ENCODE measurements around the gene CATSPER1. TPM values are rescaled to one million over a fixed set of nuclear protein-coding genes. Genes with fewer than 3 reads are reported as not detected.

Gene CATSPER1
- total and polyA plus RNA-seq, 2 of the 13 experiments (the other 11 are each of a cell fraction or from before 2014, with no cell fraction given) = 0.17 TPM; not detected in 1

DNA sequence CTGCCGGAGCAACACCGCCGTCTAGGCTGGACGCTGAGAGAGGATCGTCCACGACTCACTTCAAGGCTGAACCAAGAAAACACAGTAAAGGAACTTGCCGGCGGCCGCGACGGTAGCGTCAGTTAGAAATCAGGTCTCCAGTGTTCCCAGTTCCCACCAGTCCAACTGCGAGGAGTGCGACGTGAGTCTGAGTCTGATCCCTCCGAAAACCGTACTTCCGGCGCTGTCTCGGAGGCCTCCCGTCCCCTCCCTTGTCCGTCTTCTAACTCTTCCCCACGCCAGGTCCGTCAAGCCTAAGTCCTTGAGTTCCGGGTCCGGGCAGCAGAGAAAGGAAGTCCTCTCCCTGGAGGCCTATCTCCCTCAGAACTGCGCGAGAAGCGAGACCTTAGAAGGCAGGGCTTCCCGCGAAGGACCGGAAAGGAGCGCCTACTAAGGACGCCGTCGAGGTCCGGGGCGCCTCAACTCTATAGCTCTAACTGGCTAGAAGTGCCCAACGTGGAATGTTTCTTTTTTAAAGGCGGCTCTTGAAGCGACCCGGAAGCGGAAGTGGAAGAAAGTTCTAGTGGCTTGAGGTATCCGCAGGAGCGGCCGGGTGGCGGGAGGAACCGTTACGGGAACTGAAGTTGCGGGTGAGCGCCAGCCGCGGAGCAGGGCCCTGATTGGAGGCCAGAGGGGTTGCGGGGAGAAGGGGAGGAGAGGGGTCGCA lies 24.2 kb downstream of the CATSPER1 start, which contains the start of the genes BANF1 and EIF1AD (continued):
- TF ChIP-seq MYC (CRISPR knock-in tag; IDR thresholded peaks at IDR 0.05; ENCODE audit: borderline replicate concordance) (peak; percentile 63; the same call in 1 of the 2 replicates), ZNF501 (CRISPR knock-in tag; IDR thresholded peaks at IDR 0.05) (peak; percentile 100), ZNF615 (CRISPR knock-in tag; IDR thresholded peaks at IDR 0.05; ENCODE audit: borderline replicate concordance) (peak; percentile 81; the same call in 1 of the 2 replicates), GTF2F1 (IDR thresholded peaks at IDR 0.05; ENCODE audit: low read length) (no peak), U2AF2 (IDR thresholded peaks at IDR 0.05; ENCODE audit: low read depth, low read length) (no peak), REXO4 (CRISPR knock-in tag; IDR thresholded peaks at IDR 0.05; ENCODE audit: borderline replicate concordance) (no peak), GATA4 (IDR thresholded peaks at IDR 0.05; ENCODE audit: borderline replicate concordance, low read depth) (no peak; the same call in none of the 2 replicates), GATAD2A (CRISPR knock-in tag; IDR thresholded peaks at IDR 0.05) (peak; percentile 70), POGZ (CRISPR knock-in tag; IDR thresholded peaks at IDR 0.05) (peak; percentile 81), ATRX (CRISPR knock-in tag; IDR thresholded peaks at IDR 0.05; ENCODE audit: borderline replicate concordance) (no peak), FOXC1 (CRISPR knock-in tag; IDR thresholded peaks at IDR 0.05; ENCODE audit: borderline replicate concordance) (peak; percentile 77), ZNF678 (CRISPR knock-in tag; IDR thresholded peaks at IDR 0.05) (peak; percentile 56), ZNF878 (CRISPR knock-in tag; IDR thresholded peaks at IDR 0.05) (peak; percentile 89; the same call in 1 of the 2 replicates), SRSF1 (optimal IDR thresholded peaks at IDR 0.05; ENCODE audit: low read depth, low read length) (peak; percentile 59), SAP130 (CRISPR knock-in tag; IDR thresholded peaks at IDR 0.05; ENCODE audit: low read depth) (peak; percentile 97), ZNF557 (CRISPR knock-in tag; IDR thresholded peaks at IDR 0.05) (no peak), HNF4G (IDR thresholded peaks at IDR 0.05; ENCODE audit: borderline replicate concordance, low read depth, low read length) (peak; percentile 16; the same call in 1 of the 2 replicates), HNF4G (CRISPR knock-in tag; IDR thresholded peaks at IDR 0.05; ENCODE audit: borderline replicate concordance, low read depth) (0 out of 2 replicates have a peak, but pooled peaks have one; percentile 68), NR3C1 (CRISPR knock-in tag; IDR thresholded peaks at IDR 0.05) (no peak), ZEB1 (IDR thresholded peaks at IDR 0.05; ENCODE audit: insufficient replicate concordance, low read depth) (peak; percentile 73), ZNF326 (CRISPR knock-in tag; IDR thresholded peaks at IDR 0.05; ENCODE audit: borderline replicate concordance) (no peak), CENPT (CRISPR knock-in tag; IDR thresholded peaks at IDR 0.05; ENCODE audit: low read depth) (no peak), ZNF709 (CRISPR knock-in tag; IDR thresholded peaks at IDR 0.05) (peak; percentile 26; the same call in 1 of the 2 replicates), STAG1 (CRISPR knock-in tag; IDR thresholded peaks at IDR 0.05) (no peak)
- TF ChIP-seq, protein P1, sequence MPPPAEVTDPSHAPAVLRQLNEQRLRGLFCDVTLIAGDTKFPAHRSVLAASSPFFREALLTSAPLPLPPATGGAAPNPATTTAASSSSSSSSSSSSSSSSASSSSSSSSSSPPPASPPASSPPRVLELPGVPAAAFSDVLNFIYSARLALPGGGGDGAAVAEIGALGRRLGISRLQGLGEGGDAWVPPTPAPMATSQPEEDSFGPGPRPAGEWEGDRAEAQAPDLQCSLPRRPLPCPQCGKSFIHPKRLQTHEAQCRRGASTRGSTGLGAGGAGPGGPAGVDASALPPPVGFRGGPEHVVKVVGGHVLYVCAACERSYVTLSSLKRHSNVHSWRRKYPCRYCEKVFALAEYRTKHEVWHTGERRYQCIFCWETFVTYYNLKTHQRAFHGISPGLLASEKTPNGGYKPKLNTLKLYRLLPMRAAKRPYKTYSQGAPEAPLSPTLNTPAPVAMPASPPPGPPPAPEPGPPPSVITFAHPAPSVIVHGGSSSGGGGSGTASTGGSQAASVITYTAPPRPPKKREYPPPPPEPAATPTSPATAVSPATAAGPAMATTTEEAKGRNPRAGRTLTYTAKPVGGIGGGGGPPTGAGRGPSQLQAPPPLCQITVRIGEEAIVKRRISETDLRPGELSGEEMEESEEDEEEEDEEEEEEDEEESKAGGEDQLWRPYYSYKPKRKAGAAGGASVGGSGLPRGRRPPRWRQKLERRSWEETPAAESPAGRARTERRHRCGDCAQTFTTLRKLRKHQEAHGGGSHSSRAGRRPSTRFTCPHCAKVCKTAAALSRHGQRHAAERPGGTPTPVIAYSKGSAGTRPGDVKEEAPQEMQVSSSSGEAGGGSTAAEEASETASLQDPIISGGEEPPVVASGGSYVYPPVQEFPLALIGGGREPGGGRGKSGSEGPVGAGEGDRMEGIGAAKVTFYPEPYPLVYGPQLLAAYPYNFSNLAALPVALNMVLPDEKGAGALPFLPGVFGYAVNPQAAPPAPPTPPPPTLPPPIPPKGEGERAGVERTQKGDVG (CRISPR knock-in tag; IDR thresholded peaks at IDR 0.05; ENCODE audit: borderline replicate concordance) = peak; percentile 83
- TF ChIP-seq, protein P2, sequence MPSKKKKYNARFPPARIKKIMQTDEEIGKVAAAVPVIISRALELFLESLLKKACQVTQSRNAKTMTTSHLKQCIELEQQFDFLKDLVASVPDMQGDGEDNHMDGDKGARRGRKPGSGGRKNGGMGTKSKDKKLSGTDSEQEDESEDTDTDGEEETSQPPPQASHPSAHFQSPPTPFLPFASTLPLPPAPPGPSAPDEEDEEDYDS (CRISPR knock-in tag; IDR thresholded peaks at IDR 0.05) = no peak; the same call in 1 of the 2 replicates
- TF ChIP-seq, protein P3, sequence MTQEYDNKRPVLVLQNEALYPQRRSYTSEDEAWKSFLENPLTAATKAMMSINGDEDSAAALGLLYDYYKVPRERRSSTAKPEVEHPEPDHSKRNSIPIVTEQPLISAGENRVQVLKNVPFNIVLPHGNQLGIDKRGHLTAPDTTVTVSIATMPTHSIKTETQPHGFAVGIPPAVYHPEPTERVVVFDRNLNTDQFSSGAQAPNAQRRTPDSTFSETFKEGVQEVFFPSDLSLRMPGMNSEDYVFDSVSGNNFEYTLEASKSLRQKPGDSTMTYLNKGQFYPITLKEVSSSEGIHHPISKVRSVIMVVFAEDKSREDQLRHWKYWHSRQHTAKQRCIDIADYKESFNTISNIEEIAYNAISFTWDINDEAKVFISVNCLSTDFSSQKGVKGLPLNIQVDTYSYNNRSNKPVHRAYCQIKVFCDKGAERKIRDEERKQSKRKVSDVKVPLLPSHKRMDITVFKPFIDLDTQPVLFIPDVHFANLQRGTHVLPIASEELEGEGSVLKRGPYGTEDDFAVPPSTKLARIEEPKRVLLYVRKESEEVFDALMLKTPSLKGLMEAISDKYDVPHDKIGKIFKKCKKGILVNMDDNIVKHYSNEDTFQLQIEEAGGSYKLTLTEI (CRISPR knock-in tag; conservative IDR thresholded peaks at IDR 0.05) = no peak
